HG03342 (cell line): ENCODE data around the gene NAMPT.
"Not testable (repeated sequence)": the region's sequence is repeated elsewhere in the genome, so short reads cannot be mapped to it uniquely, and the experiment has no call there.

Experiments
- ATAC-seq: cut with Tn5 transposase; IDR thresholded peaks from one replicate; pipeline ENCODE4 v1.9.1; 2021; ENCODE audit warnings: mild to moderate bottlenecking, moderate library complexity; ENCODE audit not compliant: unreplicated experiment

NAMPT gene

GRCh38 chr7:106284714-106285050 lies at the start of gene NAMPT:
NAMPT (minus strand) TSS chr7:106284983; CDS start chr7:106284884, 99 bp downstream.
- ATAC-seq, result no peak

GRCh38 chr7:106332201-106332600 lies 47.4 kb upstream of the NAMPT start:
- no peak for ATAC-seq

GRCh38 chr7:106331441-106332175 lies 46.8 kb upstream of the NAMPT start:
- ATAC-seq, result no peak

- no peak for ATAC-seq
Observed at GRCh38 chr7:106329971-106330733, 45.4 kb upstream of the NAMPT start.

GRCh38 chr7:106329408-106329807 lies 44.6 kb upstream of the NAMPT start:
- no peak for ATAC-seq

- ATAC-seq, result no peak
Observed at GRCh38 chr7:106327538-106328481, 43.0 kb upstream of the NAMPT start.

- ATAC-seq, result no peak
Observed at GRCh38 chr7:106326594-106327537, 42.1 kb upstream of the NAMPT start.

- not testable (repeated sequence) for ATAC-seq
Observed at GRCh38 chr7:106324509-106324908, 39.7 kb upstream of the NAMPT start.

GRCh38 chr7:106320254-106320770 lies 35.5 kb upstream of the NAMPT start:
- not testable (repeated sequence) for ATAC-seq

- ATAC-seq, result no peak
Observed at GRCh38 chr7:106318482-106318881, 33.7 kb upstream of the NAMPT start.

GRCh38 chr7:106317971-106318370 lies 33.2 kb upstream of the NAMPT start:
- no peak for ATAC-seq

GRCh38 chr7:106316947-106317346 lies 32.2 kb upstream of the NAMPT start:
- ATAC-seq, result no peak

- no peak for ATAC-seq
Observed at GRCh38 chr7:106314875-106315274, 30.1 kb upstream of the NAMPT start.

GRCh38 chr7:106313966-106314365 lies 29.2 kb upstream of the NAMPT start:
- ATAC-seq, result peak; percentile 44

- ATAC-seq, result no peak
Observed at GRCh38 chr7:106313456-106313901, 28.7 kb upstream of the NAMPT start.

- no peak for ATAC-seq
Observed at GRCh38 chr7:106312906-106313305, 28.1 kb upstream of the NAMPT start.

GRCh38 chr7:106312099-106312871 lies 27.5 kb upstream of the NAMPT start:
- no peak for ATAC-seq

GRCh38 chr7:106309362-106309761 lies 24.6 kb upstream of the NAMPT start:
- ATAC-seq, result no peak

- no peak for ATAC-seq
Observed at GRCh38 chr7:106306256-106306655, 21.5 kb upstream of the NAMPT start.
